ENCODE results near the gene MVK.

MVK gene

DNA sequence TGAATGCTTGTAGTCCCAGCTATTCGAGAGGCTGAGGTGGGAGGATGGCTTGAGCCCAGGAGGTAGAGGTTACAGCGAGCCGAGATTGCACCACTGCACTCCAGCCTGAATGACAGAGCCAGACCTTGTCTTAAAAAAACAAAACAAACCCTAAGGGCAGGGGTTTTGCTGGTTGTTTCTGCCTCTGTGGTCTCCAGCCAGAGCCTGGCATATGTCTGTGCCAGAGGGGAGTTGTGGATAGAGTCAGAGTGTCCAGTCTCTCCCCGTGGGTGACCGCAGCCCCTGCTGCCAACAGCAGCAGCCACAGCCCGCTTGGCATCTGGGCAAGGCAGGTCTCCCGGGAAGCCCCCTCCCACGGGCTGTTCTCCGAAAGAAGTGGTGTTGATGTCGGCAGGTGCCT, 37.6 kb downstream of the MVK start:
- DNase-seq, result no peak

DNA sequence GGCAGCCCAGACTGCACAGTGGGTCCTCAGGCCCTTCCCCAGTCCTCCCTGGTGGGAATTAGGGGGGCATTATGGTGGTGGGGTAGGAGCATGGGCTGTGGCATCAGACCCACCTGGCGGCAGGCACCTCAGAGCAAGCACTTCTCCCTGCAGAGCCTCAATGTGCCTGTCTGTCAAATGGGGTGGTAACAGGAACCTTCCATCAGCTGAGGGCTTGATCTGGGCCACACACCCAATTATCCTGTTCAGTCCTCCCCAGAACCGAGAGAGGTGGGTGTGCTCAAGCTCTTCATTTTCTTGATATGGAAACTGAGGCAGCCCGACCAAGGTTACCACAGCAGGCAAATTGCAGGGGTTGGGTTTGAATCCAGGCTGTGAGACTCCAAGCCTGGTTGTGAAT, 38.4 kb downstream of the MVK start:
- DNase-seq, result no peak

DNA sequence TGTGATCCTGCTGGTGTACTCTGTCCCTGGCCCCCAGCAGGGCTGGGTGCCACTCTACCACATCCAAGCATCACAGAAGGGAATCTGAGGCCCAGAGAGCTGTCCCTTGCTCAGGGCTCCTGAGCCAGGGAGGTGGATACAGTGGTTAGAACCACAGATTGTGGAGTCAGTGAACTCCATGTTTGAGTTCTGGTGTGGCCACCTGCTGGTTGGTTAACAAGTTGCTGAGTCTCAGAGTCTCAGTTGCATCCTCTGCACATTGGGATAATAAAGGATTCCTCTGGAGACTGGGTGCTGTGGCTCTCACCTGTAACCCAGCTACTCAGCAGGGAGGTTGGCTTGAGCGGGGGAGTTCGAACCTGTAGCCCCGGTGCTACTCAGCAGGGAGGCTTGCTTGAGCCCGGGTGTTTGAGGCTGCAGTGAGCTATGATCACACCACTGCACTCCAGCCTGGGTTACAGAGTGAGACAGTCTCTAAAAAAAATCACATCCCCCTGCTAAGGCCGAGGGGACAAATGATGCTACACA, 39.4 kb downstream of the MVK start:
- DNase-seq, result no peak

DNA sequence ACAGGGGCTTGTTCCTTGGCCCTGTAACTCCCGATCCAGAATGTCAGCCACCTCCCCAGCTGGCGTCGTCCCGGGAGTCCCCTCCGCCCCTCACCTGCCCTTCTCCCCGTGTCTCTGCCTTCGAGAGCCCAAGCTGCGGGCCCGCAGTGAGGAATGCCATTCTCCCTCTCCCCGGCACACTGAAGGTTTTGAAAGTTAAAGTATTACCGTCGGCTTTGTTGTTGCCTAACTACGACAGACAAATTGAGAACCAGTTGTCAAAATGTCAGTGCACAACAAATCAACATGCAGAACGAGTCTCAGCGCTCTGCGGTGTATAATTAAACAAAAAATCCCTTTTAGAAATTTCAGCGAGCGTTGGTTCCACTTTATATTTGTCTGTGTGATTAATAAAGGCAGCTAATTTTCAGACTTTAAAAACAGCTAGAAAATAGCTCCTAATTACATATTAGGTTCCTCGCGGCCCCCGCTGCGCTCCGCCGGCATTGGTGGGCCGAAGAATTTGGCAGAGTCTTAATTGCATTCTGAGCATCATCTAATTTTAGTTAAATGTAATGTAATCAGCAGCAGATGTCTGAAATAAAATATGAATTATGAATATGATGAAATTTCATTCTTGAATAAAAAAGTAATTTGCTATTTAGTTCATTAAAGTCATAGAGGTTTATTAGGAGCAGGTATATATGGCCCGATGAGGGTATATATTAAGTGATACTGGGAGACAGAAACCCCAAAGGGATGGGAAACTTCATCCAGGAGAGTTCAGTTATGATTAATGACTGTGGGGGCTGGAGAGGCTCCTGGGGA, 40.3 kb downstream of the MVK start:
- no peak for DNase-seq

DNA sequence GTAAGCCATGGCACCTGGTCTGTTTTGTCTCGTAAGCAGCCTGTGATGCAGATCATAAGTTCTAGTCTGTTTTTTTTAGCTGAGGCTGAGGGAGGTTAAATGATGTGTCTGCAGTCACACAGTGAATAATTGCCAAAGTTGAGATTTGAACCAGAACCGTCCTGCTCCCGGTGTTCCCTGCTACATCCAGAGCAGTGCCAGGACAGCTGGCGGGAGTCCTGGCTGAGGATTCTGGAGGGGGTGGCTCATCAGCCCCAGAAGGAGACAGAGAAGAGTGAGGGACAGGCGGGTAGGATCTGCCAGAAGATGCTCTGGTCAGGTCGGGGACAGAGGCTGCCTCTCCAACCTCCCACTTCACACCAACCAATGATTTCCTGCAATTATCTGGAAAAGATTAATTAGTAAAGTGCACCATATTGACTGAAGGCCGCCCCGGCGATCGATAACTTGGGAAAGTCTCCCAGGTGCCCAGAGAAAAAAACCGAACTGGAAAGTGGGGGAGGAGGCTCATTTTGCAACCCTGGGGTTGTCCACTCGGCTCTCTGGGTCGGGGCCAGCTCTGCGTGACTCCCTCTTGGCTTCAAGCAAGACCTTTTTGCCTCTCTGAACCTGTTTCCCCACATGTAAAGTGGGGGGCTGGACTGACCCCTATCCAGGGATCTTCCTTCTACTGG, 42.1 kb downstream of the MVK start:
- DNase-seq, result no peak

DNA sequence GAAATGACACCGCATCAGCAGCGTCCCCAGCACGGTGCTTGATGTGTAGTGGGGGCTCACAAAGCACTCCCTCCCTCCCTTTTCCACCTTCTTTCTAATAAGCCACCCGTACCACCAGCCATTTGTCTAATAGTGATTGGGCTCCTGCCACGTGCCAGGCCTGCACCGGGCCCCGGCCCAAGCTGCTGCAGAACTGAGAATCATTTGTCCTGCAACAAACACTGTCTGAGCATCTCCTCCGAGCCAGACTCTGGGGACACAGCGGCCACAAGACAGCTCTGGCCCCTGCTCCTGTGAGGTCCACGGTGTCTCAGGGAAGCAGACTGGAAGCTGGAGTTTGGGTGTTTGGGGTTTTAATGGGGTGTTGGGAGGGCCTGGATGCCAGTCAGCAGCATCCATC, 43.9 kb downstream of the MVK start:
- DNase-seq, result no peak

DNA sequence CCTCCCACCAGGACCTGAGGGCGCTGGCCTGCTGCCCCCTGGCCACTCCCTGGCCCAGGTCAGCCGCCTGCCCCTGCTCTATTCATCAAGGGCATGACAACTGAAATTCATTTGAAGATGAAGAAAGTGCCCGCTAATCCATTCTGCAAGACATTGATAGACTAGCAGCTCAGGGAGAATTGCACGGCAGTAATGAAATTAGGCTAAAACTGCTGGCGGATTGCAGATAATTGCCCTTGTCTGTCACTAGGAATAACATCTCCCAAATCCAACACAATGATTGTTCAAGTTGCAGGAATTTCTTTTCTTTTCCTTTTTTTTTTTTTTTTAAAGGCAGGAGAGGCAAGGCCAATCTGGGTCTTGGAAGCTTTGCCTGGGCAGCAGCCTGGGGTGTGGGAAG, 44.5 kb downstream of the MVK start:
- no peak for DNase-seq

DNA sequence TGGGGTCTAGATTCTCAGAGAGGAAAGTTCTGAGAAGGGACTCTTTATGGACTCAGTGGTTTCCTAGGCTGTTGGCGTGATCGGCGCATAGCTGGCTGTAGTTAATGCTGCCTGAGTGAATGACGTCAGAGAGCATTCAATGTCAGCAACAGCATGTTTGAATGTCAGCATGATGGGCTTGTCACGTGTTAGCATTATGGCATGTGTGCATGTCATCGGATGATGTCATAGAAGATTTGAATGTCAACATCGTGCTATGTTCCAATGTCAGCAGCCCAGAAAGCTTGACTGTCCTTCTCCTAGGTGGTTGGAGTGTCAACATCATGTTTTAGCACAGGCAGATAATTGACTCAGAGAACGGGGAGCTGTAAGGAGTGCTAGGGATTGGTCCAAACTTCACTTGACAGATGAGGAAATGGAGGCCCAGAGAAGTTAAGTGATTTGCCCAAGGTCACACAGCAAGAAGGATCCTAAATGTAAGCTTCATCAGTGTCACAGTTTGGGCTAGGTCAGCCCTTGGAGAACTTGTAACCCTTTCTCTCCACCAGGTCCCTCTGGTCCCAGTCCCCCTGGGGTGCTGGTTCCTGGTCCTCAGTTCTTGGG, 45.5 kb downstream of the MVK start:
- DNase-seq, result no peak

DNA sequence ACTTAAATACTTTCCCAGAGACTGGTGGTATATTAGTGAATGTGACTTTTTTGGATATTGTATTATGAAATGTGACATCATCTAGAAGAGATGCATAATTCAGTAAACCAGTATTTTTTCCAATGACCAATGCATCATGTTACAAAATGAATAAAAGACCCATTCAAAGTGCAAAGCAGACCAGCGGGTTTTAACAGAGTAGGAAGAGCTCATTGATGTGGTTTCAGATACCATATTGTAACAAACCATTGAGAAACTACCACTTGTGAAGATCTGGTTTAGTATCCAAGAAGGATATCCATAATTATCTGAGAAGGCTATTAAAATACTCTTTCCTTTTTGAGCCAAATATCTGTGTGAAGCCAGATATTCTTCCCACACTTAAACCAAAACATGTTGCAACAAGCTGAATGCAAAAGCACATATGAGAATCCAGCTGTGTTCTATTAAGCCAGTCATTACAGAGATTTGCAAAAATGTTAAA, 47.7 kb downstream of the MVK start:
- no peak for DNase-seq

DNA sequence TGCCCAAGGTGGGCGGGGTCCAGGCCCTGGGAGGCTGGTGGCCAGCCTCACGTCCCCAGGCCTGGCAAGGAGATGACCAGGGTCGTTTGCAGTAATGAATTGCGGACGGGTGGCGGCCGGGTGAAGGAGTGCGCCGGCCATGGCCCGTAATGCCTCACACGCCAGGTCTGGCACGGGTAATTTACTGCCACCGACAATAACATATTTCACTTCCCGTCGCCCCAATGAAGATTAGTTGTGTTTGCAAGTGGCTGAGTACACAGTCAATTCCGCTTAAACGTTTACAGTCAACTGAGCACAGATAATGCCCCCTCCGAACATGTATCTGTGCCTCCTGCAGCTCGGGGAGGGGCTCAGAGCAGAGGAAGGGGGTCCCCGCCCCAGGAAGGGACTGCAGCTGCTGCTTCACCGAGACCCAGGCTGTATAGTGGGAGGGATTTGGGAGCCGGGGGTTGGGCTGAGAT, 48.3 kb downstream of the MVK start:
- DNase-seq, result no peak

DNA sequence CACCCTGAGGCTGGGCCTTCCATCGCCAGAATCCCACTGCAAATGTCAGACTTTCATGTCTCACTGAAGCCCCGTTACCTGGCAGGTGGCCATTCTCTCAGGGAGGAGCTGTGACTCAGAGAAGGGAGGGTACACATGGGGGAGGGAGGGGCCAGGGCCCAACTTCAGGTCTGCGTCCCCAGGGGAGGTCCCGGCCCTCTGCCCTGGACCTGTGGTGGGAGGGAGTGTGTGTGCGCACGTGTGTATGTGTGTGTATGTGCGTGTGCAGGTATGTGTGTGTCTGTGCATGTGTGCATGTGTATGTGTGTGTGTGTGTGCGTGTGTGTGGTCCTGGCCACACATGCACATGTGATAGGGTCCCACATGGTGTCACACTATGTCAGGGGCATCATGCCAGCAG, 50.9 kb downstream of the MVK start:
- DNase-seq, result no peak

DNA sequence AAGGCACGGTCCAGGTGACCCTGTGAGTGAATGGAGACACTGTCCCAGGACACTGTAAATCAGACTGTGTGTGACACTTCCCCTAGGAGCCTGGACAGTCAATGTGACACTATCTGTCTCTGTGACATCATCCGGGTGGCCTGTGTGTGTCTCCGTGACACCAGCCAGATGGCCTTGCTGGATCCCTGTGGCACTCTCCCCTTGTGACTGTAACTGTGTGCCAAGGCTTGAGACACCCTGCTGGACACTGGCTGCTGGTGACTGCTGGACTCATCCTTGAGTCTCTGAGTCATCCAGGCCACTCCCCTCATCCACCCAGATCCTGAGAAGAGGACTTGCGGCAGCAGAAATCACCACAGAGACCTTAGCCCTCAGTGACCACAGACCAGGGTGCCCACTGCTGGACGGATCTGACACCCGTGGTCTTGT, 51.6 kb downstream of the MVK start:
- DNase-seq, result no peak

DNA sequence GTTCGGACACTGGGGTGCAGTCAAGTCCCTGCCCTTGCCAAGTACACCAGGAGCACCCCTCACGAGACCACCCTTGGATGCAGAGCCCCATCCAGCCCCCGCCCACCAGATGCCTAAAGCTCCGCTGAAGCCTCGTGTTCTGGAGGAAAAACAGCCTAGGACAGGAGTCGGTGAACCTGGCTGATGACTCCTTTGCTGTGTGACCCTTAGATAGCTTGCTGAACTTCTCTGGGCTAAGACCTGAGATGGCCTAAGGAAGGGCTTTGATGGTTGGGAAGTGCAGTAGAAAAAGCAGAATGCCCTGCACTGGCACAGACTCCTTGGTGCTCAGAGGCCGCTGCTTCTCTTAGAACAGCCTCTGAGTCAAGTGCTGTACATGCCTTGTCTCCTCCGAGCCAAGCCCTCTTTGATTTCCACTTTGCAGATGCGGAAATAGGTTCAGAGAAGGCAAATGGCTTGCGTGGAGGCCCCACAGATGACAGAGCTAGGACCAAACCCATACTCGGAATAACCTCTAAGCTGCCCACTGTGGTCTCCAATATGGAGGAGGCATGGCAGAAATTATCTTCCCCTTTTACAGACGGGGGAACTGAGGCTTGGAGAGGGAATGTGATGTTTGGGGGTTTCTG, 52.3 kb downstream of the MVK start:
- no peak for DNase-seq

DNA sequence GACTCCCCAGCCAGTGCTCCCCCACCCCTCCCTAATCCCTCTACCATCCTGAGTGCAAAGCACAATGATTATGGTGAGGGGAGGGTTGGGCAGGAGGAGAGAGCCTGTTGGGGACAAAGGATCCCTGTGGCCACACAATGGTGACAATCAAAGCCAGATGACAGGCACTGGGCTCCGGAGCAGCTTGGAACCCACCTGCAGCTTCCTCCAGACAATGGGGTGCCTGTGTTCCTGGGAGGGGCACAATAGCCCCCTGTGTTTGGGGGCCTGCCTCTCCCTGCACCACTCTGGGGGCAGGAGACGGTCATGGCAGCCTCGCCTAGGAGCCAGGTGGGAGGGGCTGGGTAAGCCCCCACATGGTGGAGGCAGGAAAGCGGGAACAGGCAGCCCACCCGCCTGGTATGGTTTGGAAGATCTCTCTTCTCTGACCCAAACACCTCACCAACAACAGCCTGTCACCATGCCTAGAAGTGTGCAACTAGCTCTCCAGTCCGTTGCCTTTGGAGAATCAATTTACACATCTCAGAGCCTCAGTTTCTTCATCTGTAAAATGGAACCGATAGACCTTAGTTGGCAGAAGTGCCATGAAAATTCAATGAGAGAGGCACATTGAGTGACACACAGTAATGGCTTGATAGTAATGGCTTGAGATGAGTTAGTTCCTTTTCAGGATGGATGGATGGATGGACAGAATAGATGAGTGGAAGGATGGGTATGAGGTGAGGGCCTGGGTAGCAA, 53.0 kb downstream of the MVK start:
- DNase-seq, result no peak

DNA sequence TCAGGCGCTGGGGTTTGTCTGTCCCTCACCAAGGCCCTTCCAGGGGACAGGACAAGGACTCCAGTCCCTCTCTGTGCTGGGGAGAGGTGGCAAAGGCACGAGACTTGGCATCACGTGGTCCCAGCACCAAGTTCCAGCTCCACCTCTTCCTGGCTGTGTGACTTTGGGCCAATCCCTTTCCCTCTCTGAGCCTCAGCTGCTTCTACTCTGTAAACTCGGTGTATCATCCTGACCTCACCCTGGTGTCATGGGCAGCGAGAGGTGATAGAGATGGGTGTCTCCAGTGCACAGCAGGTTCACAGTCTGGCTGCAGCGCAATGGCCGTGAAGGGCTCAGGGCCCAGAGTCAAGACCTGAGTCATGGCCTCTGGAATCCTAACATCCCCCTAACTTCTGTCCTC, 54.0 kb downstream of the MVK start:
- DNase-seq, result no peak

DNA sequence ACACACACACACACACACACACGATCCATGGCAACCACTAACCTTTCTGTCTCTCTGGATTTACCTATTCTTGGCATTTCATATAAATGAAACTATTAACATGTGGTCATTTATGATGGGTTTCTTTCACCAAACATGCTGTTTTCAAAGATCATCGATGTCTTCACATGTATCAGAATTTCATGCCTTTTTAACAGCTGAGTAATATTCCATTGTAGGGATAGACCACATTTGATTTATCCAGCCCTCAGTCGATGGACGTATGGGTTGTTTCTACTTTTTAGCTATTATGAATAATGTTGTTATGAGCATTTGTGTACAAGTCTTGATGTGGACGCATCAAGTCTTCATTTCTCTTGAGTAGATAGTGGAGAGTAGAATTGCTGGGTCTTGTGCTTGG, 56.5 kb downstream of the MVK start:
- DNase-seq, result no peak

DNA sequence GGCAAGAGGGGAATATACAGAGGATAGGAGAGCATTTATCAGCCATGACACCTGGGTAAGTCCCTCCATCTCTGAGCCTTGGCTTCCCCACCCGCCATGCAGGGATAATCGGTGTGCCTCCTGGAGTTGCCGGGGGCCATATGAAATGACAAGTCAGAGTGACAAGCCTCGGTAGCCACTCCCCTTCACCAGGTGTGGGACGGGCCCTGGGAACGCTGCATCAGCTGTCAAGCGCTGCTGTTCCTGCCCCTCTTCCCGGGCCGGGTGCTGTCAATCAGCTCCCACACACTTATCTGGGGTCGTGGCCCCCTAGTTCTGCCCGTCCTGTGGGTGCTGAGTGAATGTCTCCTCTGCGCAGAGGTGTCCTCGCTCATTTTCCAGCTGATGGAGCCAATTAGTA, 57.2 kb downstream of the MVK start:
- no peak for DNase-seq

DNA sequence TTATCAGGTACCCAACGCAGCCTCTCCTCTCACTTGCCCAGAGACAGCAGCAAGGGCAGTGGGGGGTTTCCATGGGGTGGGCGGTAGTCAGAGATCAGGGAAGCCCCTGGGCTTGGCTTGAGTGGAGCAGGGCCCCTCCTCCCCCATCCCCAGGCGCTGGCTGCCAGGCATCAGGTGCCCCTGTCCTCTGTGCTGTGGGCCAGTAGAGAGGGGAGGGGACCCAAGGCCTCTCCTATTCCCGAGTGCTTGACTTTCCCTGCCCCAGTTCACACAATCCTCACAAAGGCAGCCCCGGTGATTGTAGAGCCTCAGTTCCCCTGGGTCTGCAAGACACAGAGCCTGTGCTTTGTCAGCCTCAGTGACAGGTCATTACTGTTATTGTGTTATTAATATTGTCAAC, 57.7 kb downstream of the MVK start:
- no peak for DNase-seq

DNA sequence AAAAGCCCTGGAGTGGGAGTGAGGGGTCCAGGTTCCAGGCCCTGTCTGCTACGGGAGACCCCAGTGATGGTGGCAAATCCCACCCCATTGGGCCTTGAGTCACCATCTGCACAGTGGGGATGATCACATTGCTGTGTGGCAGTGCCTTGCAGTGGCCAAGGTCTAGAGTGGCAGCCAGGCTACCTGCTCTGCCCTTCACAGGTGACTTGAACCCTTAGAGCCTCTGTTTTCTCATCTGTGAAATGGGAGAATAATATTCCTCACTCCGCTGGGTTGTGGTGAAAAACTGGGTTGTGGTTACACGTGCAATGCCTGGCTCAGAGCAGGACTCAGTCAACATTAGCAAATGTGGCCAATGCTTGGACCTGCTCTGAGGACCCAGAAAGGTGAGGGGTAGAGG, 58.2 kb downstream of the MVK start:
- DNase-seq, result no peak

DNA sequence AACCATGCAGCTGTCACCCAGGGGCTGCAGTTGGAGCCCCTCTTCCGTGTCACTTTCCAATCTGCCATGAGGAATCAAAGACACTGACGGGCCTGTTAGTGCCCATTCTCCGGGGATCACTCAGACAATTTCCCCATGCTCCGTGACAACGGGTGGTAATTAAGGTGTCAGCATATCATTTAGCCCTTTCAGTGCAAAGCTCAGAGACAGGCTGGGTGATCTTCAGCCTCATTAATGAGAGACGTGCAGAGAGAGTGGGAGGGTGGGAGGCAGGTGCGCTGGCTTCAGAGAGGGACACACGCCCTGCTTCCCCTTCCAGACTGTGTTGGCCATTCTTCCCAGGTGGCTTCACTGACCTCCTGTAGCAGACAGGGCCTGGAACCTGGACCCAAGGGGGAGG, 58.7 kb downstream of the MVK start:
- DNase-seq, result no peak

DNA sequence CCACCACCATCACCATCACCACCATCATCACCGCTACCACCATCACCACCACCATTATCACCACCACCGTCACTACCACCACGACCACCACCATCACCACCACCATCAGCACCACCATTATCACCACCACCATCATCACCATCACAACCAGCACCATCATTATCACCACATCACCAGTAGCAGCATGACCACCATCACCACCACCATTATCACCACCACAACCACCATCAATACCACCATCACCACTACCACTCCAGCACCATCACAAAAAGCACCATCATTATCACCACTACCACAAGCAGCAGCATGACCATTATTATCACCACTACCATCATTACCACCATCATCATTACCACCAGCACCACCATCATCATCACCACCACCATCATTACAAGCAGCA, 62.1 kb downstream of the MVK start:
- DNase-seq, result no peak

DNA sequence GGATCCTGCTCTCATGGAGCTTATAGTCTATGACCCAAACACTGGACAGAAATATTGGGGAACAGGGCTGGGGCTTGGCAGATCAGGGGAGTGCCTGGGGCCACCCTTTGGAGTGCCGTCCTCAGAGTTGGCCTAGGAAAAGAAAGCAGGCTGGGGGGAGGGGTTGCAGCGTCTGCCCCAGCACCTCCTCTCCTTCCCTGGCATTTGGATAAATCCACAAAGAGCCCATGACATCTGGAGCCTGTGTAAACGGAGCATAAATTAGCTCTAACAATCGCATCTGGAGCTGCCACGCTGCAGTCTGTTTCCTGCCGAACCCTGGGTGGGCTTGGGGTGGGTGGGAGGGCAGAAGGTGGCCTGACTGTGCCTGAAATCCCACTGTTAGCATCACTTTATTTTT, 63.8 kb downstream of the MVK start:
- DNase-seq, result no peak

DNA sequence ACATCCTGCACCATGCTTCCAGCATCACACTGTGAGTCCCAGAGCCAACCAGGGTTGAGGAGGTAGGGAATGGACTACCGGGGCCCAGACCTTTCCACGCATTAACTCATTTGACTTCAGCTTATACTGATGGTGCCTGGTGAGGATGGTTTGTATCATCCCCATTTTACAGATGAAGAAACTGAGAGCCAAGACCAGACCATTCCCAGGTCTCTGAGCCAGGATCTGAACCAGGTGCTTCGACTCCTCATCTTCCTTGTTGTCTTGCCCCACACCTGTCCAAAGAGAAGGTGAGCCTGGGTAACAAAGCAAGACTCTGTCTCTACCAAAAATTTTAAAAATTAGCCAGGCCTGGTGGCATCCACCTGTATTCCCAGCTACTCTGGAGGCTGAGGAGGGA, 64.4 kb downstream of the MVK start:
- no peak for DNase-seq
